HL-60/S4 treated with phorbol 12-myristate 13-acetate at 8.2 ng/mL for 4 days and 3 days (cell line): ENCODE measurements around the gene ZNF786.
"Not testable (repeated sequence)": the region's sequence is repeated elsewhere in the genome, so short reads cannot be mapped to it uniquely, and the experiment has no call there.

Experiments used
- in situ Hi-C: fragments of 300-500 bp; cut with MboI; formaldehyde crosslinking; loops from 2 replicates; pipeline ENCODE4 v1.15.0; 2022; ENCODE audit warnings: low sequenced_read_pairs

Gene ZNF786, protein sequence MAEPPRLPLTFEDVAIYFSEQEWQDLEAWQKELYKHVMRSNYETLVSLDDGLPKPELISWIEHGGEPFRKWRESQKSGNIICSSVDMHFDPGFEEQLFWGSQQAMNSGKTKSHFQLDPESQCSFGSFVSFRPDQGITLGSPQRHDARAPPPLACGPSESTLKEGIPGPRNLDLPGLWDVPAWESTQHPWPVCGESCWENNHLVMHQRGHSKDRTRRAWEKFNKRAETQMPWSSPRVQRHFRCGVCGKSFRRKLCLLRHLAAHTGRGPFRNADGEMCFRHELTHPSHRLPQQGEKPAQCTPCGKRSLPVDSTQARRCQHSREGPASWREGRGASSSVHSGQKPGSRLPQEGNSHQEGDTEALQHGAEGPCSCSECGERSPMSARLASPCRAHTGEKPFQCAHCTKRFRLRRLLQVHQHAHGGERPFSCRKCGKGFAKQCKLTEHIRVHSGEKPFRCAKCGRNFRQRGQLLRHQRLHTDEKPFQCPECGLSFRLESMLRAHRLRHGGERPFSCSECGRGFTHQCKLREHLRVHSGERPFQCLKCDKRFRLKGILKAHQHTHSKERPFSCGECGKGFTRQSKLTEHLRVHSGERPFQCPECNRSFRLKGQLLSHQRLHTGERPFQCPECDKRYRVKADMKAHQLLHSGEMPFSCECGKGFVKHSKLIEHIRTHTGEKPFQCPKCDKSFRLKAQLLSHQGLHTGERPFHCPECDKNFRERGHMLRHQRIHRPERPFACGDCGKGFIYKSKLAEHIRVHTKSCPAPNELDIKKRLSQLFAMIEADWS

GRCh38 chr7:149090397-149091195 lies at the start of gene ZNF786:
Gene ZNF786 (minus strand): TSS chr7:149090718. CDS start chr7:149090640, 78 bp downstream.
- in situ Hi-C loops: no loop called here

- in situ Hi-C loops: no loop called here
Measured at GRCh38 chr7:149136118-149136517, 45.6 kb upstream of the ZNF786 start.

DNA sequence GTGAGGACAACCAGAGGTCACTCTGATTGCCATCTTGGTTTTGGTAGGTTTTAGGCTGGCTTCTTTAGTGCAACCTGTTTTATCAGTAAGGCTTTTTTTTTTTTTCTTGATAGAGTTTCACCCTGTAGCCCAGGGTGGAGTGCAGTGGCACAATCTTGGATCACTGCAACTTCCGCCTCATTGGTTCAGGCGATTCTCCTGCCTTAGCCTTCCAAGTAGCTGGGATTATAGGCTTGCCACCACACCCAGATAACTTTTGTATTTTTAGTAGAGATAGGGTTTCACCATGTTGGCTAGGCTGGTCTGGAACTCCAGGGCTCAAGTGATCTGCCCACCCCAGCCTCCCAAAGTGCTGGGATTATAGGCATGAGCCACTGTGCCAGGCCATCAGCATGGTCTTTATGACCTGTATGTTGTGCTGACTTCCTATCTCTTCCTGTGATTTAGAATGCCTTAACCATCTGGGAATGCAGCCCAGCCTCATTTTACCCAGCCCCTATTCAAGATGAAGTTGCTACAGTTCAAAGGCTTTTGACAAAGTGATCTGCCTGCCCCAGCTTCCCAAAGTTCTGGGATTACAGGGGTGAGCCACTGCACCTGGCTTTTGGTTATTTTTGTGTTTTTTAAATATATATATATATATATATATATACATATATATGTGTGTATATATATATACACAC lies 42.7 kb upstream of the ZNF786 start:
- in situ Hi-C loops: no loop called here

DNA sequence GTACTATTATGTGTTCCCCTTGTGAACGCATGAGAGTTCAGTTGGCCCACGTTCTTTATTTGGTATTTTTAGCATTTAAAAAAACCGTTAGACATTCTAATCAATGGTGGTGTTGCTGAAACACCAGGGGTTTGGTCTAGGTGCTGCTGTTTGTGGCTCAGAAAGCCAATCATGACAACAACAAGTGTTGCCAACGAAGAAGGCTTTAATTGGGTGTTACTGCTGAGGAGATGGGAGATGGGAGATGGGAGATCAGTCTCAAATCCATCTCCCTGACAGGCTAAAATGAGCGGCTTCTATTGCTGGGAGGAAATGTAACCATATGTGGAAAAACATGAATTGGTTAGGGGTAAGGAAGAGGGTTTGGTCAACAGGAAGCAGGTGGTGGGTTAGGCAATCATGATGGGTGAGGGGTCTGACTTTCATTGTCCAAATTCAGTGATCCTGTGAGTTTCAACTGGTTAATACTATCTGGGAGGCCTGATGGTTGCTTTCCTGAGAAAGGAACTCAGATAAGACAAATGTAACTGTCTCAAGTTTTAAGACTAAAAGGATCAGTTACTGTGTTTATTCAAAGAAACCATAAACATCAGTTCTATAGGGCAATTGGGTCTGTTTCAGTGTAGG lies 40.2 kb upstream of the ZNF786 start:
- in situ Hi-C loops: no loop called here

GRCh38 chr7:149126662-149127266 lies 36.2 kb upstream of the ZNF786 start:
- in situ Hi-C loops: no loop called here

DNA sequence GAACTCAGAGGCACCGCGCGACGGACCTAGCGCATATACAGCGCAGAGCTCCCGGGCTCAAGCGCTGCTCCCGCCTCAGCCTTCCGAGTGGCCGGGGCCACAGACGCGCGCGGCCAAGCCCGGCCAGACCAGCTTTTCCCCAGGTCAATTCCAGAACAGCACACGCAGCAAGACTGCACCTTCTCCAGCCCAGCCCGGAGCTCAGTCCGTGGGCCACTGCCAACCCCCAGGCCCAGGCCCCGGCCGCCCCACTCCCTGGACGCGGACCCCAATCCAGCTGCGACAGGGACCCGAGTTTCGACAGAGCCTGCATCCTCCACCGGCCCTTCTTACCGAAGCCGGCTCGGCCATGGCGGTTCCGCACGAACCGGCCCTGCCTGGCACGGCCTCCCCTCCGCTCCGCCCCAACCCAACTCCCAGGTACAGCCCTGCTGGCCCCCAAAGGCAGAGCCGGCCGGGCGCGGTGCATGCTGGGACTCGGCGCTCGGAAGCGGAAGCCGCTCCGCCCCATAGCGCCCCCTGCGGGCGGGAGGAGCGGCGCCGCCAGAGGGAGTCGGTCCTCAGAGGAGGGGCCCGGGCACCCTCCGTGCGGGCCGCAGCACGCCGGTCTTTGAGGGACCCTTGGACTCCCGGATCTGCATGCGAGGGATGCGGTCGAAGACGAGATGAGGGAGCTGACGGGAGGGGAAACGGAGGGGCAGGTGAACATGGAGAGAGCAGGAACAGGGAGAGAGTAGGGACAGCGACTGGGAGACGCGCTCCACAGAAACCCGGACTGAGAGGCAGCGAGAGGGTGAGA lies 35.5 kb upstream of the ZNF786 start, which contains the start of gene ZNF425:
Gene ZNF425 (minus strand): TSS at position 462 of the 799 bp plus-strand sequence. CDS start 111 bp downstream, at position 351.
- in situ Hi-C loops: no loop called here

DNA sequence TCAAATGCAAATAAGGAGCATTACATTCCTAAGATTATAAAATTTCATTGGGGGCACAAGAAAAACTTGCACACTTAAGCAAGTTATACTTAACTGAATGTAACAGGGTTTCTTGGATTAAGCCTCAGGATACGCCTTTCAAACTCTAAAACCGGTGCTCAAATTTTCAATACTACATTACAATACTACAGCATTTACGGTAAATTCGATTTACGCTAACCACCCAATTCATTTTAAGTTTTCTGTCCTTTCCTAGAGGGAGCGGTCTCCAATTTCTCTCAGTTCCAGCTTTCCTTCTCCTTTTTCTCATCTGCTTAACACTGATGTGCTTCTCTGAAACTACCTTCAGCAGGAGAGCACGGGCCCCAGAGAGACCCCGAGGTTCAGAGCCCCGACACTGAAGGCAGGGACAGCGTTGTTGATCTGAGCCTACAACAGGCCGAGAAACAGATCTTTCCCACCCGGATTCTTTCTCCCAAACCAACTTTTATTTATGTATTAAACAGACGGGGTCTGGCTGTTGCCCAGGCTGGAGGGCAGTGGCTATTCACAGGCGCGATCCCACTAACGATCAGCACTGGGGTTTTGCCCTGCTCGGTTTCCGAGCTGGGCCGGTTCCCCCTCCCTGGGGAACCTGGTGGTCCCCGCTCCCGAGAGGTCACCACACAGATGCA lies 34.8 kb upstream of the ZNF786 start:
- in situ Hi-C loops: no loop called here

DNA sequence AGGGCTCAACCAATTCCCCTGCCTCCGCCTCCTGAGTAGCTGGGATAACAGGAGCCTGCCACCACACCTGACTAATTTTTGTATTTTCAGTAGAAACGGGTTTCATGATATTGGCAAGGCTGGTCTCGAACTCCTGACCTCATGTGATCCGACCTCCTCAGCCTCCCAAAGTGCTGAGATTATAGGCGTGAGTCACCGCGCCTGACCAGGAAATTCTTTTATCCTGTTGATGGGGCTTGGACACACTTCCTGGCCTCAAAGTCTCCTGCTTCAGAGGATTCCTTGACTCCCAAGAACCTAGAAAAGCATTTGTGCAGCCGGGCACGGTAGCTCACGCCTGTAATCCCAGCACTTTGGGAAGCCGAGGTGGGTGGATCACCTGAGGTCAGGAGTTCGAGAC lies 19.5 kb upstream of the ZNF786 start:
- in situ Hi-C loops: no loop called here

- in situ Hi-C loops: no loop called here
Measured at GRCh38 chr7:149104749-149105148, 14.2 kb upstream of the ZNF786 start.

- in situ Hi-C loops: no loop called here
Measured at GRCh38 chr7:149104214-149104613, 13.7 kb upstream of the ZNF786 start.

DNA sequence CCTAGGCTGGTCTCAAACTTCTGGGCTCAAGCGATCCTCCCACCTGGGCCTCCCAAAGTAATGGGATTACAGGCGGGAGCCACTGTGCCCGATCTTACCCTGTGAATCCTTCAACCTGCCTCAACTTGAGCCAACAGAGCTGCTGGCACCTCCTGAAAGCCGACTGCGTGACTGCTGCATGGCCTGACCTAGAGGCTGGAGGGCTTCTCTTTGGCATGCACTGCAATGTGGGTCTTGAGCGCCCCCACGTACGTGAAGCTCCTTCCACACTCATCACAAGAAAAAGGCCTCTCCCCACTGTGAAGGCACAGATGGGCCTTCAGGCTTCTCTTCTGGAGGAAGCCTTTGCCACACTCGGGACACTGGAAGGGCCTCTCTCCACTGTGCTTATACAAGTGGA lies 12.9 kb upstream of the ZNF786 start:
- in situ Hi-C loops: no loop called here

- in situ Hi-C loops: no loop called here
Measured at GRCh38 chr7:149102666-149103065, 12.1 kb upstream of the ZNF786 start.

- in situ Hi-C loops: no loop called here
Measured at GRCh38 chr7:149100821-149101220, 10.3 kb upstream of the ZNF786 start.

GRCh38 chr7:149099058-149099457 lies 8.5 kb upstream of the ZNF786 start:
- in situ Hi-C loops: no loop called here

GRCh38 chr7:149097088-149097487 lies 6.6 kb upstream of the ZNF786 start:
- in situ Hi-C loops: no loop called here

GRCh38 chr7:149093228-149093627 lies 2.7 kb upstream of the ZNF786 start:
- in situ Hi-C loops: no loop called here

DNA sequence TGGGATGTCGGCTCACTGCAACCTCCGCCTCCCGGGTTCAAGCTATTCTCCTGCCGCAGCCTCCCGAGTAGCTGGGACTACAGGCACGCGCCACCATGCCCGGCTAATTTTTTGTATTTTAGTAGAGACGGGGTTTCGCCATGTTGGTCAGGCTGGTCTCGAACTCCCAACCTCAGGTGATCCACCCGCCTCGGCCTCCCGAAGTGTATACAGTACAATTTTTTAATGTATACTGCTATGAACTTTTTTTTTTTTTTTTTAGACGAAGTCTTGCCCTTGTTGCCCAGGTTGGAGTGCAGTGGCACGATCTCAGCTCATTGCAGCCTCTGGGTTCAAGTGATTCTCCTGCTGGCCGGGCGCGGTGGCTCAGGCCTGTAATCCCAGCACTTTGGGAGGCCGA lies 1.7 kb upstream of the ZNF786 start:
- in situ Hi-C loops: not testable (repeated sequence)

DNA sequence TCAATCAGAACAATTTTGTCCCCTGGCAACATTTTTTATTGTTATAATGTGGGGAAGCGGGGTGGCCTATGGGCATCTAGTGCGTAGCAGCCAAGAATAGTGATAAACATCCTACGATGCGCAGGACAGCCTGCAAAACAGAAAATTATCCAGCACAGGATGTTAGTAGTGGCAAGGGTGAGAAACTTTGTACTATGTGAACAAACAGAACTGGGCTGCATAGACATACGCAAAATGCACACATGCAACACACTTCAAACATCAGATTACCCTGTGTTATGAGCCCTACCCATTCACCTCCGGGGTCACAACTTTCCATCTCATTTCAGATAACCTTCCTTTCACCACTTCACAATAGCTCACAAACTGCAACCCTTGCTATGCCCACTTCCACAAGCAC lies 3.1 kb downstream of the ZNF786 start:
- in situ Hi-C loops: no loop called here
